T-cell (primary cell): ENCODE data around the gene CRTC1. TPM values are rescaled to one million over a fixed set of nuclear protein-coding genes. Genes with fewer than 3 reads are reported as not detected.

Experiments
- ATAC-seq, 4 experiments: fragments of 200-7000 bp in 3 of 4; fragments of 150-1000 bp in 1 of 4; cut with Tn5 transposase; replicated peaks in 1 of 4; 1 replicate in 3 of 4; 2 replicates in 1 of 4; pipeline ENCODE4 v1.10.0; 2021; ENCODE audit warnings: moderate library complexity in 3 of 4, mild to moderate bottlenecking in 2 of 4, moderate number of reproducible peaks in 1 of 4
- CTCF ChIA-PET, 2 donors: fragments of 300-600 bp; sonication (Branson Sonifier 250); formaldehyde crosslinking; loops; one replicate each; lab custom pipeline; 2022; ENCODE audit warnings: antibody characterized with exemption in 2 of 2; lab: Charles Lee
- POLR2A ChIA-PET, 2 donors: fragments of 300-600 bp; sonication (Branson Sonifier 250); formaldehyde crosslinking; loops; one replicate each; lab custom pipeline; 2022; ENCODE audit warnings: antibody characterized with exemption in 2 of 2; lab: Charles Lee
- DNase-seq, 35 experiments: peaks; one replicate each; pipeline versions ENCODE4 v3.0.0 to v3.0.0-alpha.2; 2013 to 2023
- H3K27ac ChIP-seq: one replicate; pipeline ENCODE4 v1.5.1; 2013; ENCODE audit warnings: low read length
- H3K27me3 ChIP-seq, 2 experiments: replicated peaks in 1 of 2; 1 replicate in 1 of 2; 2 replicates in 1 of 2; pipeline versions ENCODE4 v1.6.1 to v1.7.0; 2013; ENCODE audit warnings: low read length in 1 of 2, mixed read lengths in 1 of 2; ENCODE audit not compliant: control insufficient read depth in 2 of 2, insufficient read depth in 2 of 2; ENCODE audit errors: extremely low read depth in 1 of 2
- H3K36me3 ChIP-seq, 2 donors: 1 replicate in 1 of 2; 2 replicates in 1 of 2; pipeline versions ENCODE4 v1.6.1 to v1.7.0; 2013; ENCODE audit warnings: low read length in 1 of 2; ENCODE audit not compliant: control insufficient read depth in 2 of 2, insufficient read depth in 1 of 2; ENCODE audit errors: extremely low read depth in 1 of 2
- H3K4me1 ChIP-seq, 2 experiments: 1 replicate in 1 of 2; 2 replicates in 1 of 2; pipeline versions ENCODE4 v1.6.1 to v1.7.0; 2013; ENCODE audit warnings: low read length in 2 of 2, mixed read lengths in 1 of 2; ENCODE audit not compliant: insufficient read depth in 2 of 2, control insufficient read depth in 1 of 2; ENCODE audit errors: extremely low read depth in 1 of 2
- H3K4me3 ChIP-seq, 2 donors: 1 replicate in 1 of 2; 2 replicates in 1 of 2; pipeline versions ENCODE4 v1.5.1 to v1.7.0; 2013; ENCODE audit warnings: mild to moderate bottlenecking in 2 of 2, low read length in 1 of 2, moderate library complexity in 1 of 2; ENCODE audit not compliant: control insufficient read depth in 1 of 2; ENCODE audit errors: extremely low read depth in 1 of 2
- H3K9me3 ChIP-seq: 2 replicates; pipeline ENCODE4 v1.7.0; 2013
- H3K27ac Mint-ChIP-seq, 2 donors: one replicate each; pipeline ENCODE4 v1.8.0; 2020 to 2021; ENCODE audit warnings: mild to moderate bottlenecking in 2 of 2, mixed read lengths in 2 of 2
- H3K27me3 Mint-ChIP-seq, 2 donors: one replicate each; pipeline ENCODE4 v1.8.0; 2021 to 2022; ENCODE audit warnings: mixed read lengths in 2 of 2
- H3K36me3 Mint-ChIP-seq: one replicate; pipeline ENCODE4 v1.8.0; 2021; ENCODE audit warnings: mixed read lengths
- H3K4me1 Mint-ChIP-seq, 3 donors: one replicate each; pipeline ENCODE4 v1.8.0; 2020 to 2022; ENCODE audit warnings: mixed read lengths in 3 of 3, mild to moderate bottlenecking in 1 of 3
- H3K4me3 Mint-ChIP-seq, 3 donors: one replicate each; pipeline ENCODE4 v1.8.0; 2020 to 2022; ENCODE audit warnings: mild to moderate bottlenecking in 3 of 3, mixed read lengths in 3 of 3, moderate library complexity in 3 of 3
- H3K9me3 Mint-ChIP-seq, 3 donors: one replicate each; pipeline ENCODE4 v1.8.0; 2020 to 2022; ENCODE audit warnings: mixed read lengths in 3 of 3
- WGBS: methylation state at CpG from one replicate; pipeline ENCODE4 v1.1.5; 2013; ENCODE audit warnings: missing lambda C conversion rate; ENCODE audit not compliant: insufficient coverage; 5-methylcytosine and 5-hydroxymethylcytosine counted together
- total RNA-seq, 35 experiments: library from RNA in 6 of 35; stranded (reverse) in 6 of 35; fragments of 120-200 nt in 1 of 35; gene quantifications; one replicate each; pipeline versions ENCODE4 v1.2.1 to v1.2.4 and lab custom pipeline; 2013 to 2026

CRTC1 gene
- total RNA-seq, 5 donors from 2014 or later (not counting 1 experiment from before 2014, with no cell fraction given): 19.6 to 26.9 (median 25.0) TPM

- Mint-ChIP-seq H3K36me3 (peaks cover 20% of the 10 kb centered on the region), H3K27ac (no peak overlapping the region), H3K4me1 (peaks cover 26 to 39% (median 31%) of the 10 kb centered on the region in 3 donors), H3K27me3 (no peaks in the 10 kb centered on the region), H3K9me3 (no peaks in the 10 kb centered on the region), H3K4me3 (no peak overlapping the region)
- no peak for ATAC-seq
- Histone ChIP-seq H3K27ac (no peak overlapping the region), H3K4me1 (peaks cover 2 to 30% of the 10 kb centered on the region in 2 experiments), H3K4me3 (no peak overlapping the region), H3K36me3 (peaks cover 7 to 11% of the 10 kb centered on the region in 2 donors), H3K9me3 (no peaks in the 10 kb centered on the region), H3K27me3 (no peaks in the 10 kb centered on the region)
- CTCF ChIA-PET: no interaction called here
- DNase-seq: no peak
- POLR2A ChIA-PET: no interaction called here
- WGBS: 77% methylated on average over 5 of the region's 5 CpGs
Observed at GRCh38 chr19:18718015-18718526, 34.6 kb downstream of the CRTC1 start.

GRCh38 chr19:18718846-18719458 lies 35.5 kb downstream of the CRTC1 start:
- H3K4me1 ChIP-seq: peaks cover 2 to 21% of the 10 kb centered on the region in 2 experiments
- no peak overlapping the region for H3K27ac Mint-ChIP-seq
- 90% methylated on average over 16 of the region's 16 CpGs for WGBS
- ATAC-seq (no peak), DNase-seq (no peak)
- peaks cover 2 to 6% of the 10 kb centered on the region in 2 donors for H3K36me3 ChIP-seq
- H3K27me3 Mint-ChIP-seq: no peaks in the 10 kb centered on the region
- H3K4me1 Mint-ChIP-seq: peaks cover 25 to 32% (median 27%) of the 10 kb centered on the region in 3 donors
- no peak overlapping the region for H3K4me3 ChIP-seq
- H3K36me3 Mint-ChIP-seq: peaks cover 27% of the 10 kb centered on the region
- no peaks in the 10 kb centered on the region for H3K9me3 Mint-ChIP-seq
- ChIA-PET CTCF (no interaction called here), POLR2A (no interaction called here)
- no peaks in the 10 kb centered on the region for H3K9me3 ChIP-seq
- no peak overlapping the region for H3K27ac ChIP-seq
- no peak overlapping the region for H3K4me3 Mint-ChIP-seq
- no peaks in the 10 kb centered on the region for H3K27me3 ChIP-seq

DNA sequence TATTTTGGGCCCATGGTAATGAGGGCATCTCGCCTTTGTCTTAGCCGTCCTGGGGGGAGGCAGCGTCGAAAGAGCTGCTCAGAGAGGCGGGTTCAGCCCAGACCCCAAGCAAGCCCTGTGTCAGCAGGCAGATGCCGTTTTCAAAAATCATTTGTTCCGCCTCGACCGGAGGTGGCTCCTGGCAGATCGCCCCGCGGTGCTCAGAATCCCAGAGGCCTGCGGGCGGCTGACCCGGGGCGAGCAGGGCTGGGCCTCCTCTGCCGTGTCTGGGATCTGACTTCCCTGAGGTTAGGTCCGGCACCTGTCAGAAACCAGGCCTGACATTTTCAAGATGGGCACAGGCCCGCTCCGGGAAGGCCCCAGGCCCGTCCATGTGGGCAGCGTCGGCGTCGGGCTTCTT lies 36.1 kb downstream of the CRTC1 start:
- Histone ChIP-seq H3K9me3 (no peaks in the 10 kb centered on the region), H3K27ac (no peak overlapping the region), H3K4me1 (peaks cover 2 to 17% of the 10 kb centered on the region in 2 experiments), H3K4me3 (no peak overlapping the region), H3K36me3 (peaks cover 2 to 6% of the 10 kb centered on the region in 2 donors), H3K27me3 (no peaks in the 10 kb centered on the region)
- ChIA-PET CTCF (no interaction called here), POLR2A (no interaction called here)
- H3K27me3 Mint-ChIP-seq: no peaks in the 10 kb centered on the region
- no peak overlapping the region for H3K4me3 Mint-ChIP-seq
- H3K27ac Mint-ChIP-seq: no peak overlapping the region
- DNase-seq: no peak
- ATAC-seq: no peak
- 96% methylated on average over 24 of the region's 25 CpGs for WGBS
- peaks cover 23 to 32% (median 26%) of the 10 kb centered on the region in 3 donors for H3K4me1 Mint-ChIP-seq
- peaks cover 27% of the 10 kb centered on the region for H3K36me3 Mint-ChIP-seq
- no peaks in the 10 kb centered on the region for H3K9me3 Mint-ChIP-seq

GRCh38 chr19:18723871-18724377 lies 40.4 kb downstream of the CRTC1 start:
- peaks cover 0 to 2% of the 10 kb centered on the region in 2 donors for H3K36me3 ChIP-seq
- H3K9me3 ChIP-seq: no peaks in the 10 kb centered on the region
- DNase-seq (no peak), ATAC-seq (no peak)
- WGBS: 96% methylated on average over 9 of the region's 21 CpGs
- H3K4me1 ChIP-seq: no peaks in the 10 kb centered on the region
- no peaks in the 10 kb centered on the region for H3K9me3 Mint-ChIP-seq
- no peaks in the 10 kb centered on the region for H3K27me3 Mint-ChIP-seq
- H3K27me3 ChIP-seq: no peaks in the 10 kb centered on the region
- H3K36me3 Mint-ChIP-seq: peaks cover 17% of the 10 kb centered on the region
- no peak overlapping the region for H3K27ac ChIP-seq
- H3K27ac Mint-ChIP-seq: no peak overlapping the region
- peaks cover 2 to 5% (median 4%) of the 10 kb centered on the region in 3 donors for H3K4me1 Mint-ChIP-seq
- ChIA-PET CTCF (no interaction called here), POLR2A (no interaction called here)
- no peak overlapping the region for H3K4me3 ChIP-seq
- no peak overlapping the region for H3K4me3 Mint-ChIP-seq

DNA sequence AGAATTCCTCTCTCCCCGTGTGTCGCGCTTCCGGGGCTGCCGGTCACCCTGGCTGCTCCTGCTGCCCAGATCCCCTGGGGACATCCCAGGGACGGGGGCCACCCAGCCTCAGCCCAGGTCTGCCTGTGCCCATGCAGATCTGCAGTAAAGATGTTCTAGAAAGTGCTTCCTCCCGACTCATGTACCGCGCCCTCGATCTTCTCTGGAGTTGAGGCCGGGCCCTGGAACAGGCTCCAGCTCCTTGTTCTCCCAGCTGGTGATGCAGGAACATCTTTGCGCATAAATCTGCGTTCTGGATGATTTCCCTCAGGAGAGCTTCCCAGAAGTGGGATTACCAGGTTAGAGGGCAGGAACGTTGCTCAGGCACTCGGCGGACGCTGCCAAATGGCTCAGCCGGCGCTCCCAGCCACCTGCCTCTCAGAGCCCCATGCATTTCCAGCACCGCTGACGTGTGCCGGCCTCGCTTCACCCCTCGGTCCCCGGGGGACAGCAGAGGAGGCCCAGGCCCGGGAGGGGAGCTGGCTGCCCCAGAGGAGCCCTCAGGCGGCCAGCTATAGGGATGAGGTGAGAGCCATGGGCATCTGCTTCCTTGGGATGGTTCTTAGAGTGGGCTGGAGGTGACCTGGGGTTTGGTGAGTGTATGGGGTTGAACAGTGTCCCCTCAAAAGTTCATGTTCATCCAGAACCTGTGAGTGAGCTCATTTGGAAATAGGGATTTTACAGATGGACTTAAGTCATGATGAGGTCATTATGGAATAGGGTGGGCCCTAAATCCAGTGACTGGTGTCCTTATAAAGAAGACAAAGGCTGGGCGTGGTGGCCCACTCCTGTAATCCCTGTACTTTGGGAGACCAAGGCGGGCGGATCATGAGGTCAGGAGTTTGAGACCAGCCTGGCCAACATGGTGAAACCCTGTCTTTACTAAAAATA lies 42.6 kb downstream of the CRTC1 start:
- H3K9me3 Mint-ChIP-seq: no peaks in the 10 kb centered on the region
- WGBS: 95% methylated on average over 27 of the region's 30 CpGs
- POLR2A ChIA-PET: no interaction called here

DNA sequence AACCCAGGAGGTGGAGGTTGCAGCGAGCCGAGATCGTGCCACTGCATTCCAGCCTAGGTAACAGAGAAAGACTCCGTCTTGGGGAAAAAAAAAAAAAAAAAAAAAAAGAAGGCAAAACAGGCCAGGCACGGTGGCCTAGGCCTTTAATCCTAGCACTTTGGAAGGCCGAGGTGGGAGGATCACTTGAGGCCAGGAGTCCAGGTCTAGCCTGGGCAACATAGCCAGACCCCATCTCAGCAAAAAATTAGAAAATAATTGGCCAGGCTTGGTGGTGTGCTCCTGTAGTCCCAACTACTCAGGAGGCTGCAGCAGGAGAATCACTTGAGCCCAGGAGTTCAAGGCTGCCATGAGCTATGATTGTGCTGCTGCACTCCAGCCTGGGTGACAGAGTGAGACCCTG lies 43.4 kb downstream of the CRTC1 start:
- H3K4me1 Mint-ChIP-seq: peaks cover 0 to 5% (median 4%) of the 10 kb centered on the region in 3 donors
- H3K4me3 Mint-ChIP-seq: no peak overlapping the region
- no peak overlapping the region for H3K4me3 ChIP-seq
- ChIA-PET POLR2A (no interaction called here), CTCF (no interaction called here)
- H3K4me1 ChIP-seq: no peaks in the 10 kb centered on the region
- peaks cover 13% of the 10 kb centered on the region for H3K36me3 Mint-ChIP-seq
- H3K27ac ChIP-seq: no peak overlapping the region
- 86% methylated on average over 2 of the region's 6 CpGs for WGBS
- no peaks in the 10 kb centered on the region for H3K27me3 ChIP-seq
- H3K27me3 Mint-ChIP-seq: no peaks in the 10 kb centered on the region
- no peak for ATAC-seq
- peaks cover 2% of the 10 kb centered on the region in 2 donors for H3K36me3 ChIP-seq
- DNase-seq: no peak
- no peak overlapping the region for H3K27ac Mint-ChIP-seq
- H3K9me3 Mint-ChIP-seq: no peaks in the 10 kb centered on the region
- H3K9me3 ChIP-seq: no peaks in the 10 kb centered on the region

More for the DNA sequence above, 42.6 kb downstream of the CRTC1 start:
- ATAC-seq: no peak
- H3K9me3 ChIP-seq: no peaks in the 10 kb centered on the region
- no peaks in the 10 kb centered on the region for H3K27me3 ChIP-seq
- H3K27me3 Mint-ChIP-seq: no peaks in the 10 kb centered on the region
- H3K4me1 Mint-ChIP-seq: peaks cover 0 to 5% (median 2%) of the 10 kb centered on the region in 3 donors
- H3K4me3 ChIP-seq: no peak overlapping the region
- peaks cover 13% of the 10 kb centered on the region for H3K36me3 Mint-ChIP-seq
- peaks cover 0 to 2% of the 10 kb centered on the region in 2 donors for H3K36me3 ChIP-seq
- no peak overlapping the region for H3K27ac Mint-ChIP-seq
- DNase-seq: no peak
- H3K4me1 ChIP-seq: no peaks in the 10 kb centered on the region
- CTCF ChIA-PET: no interaction called here
- no peak overlapping the region for H3K4me3 Mint-ChIP-seq
- no peak overlapping the region for H3K27ac ChIP-seq
